Mammary epithelial cell (primary cell): Measurements from ENCODE around the gene REP15.

Experiments
- CTCF ChIP-seq, 2 donors: IDR thresholded peaks in 1 of 2; conservative IDR thresholded peaks in 1 of 2; 2 replicates each; pipeline ENCODE4 v1.5.1; 2011 to 2012; ENCODE audit warnings: inconsistent platforms in 2 of 2, low read length in 2 of 2, mild to moderate bottlenecking in 2 of 2, control low read depth in 1 of 2, low read depth in 1 of 2; ENCODE audit not compliant: insufficient read depth in 1 of 2; ENCODE audit errors: extremely low read depth in 1 of 2
- EZH2 ChIP-seq: IDR thresholded peaks from 2 replicates; pipeline ENCODE4 v1.6.1; 2012; ENCODE audit warnings: low read length, inconsistent platforms, borderline replicate concordance

- no peak for TF ChIP-seq EZH2
- peak; percentile 90 to 93 for TF ChIP-seq CTCF (conservative IDR thresholded peaks at IDR 0.05 in 1 of 2, IDR thresholded peaks at IDR 0.05 in 1 of 2; ENCODE audit: extremely low read depth in 1 of 2, insufficient read depth in 1 of 2, low read depth in 1 of 2, low read length in 2 of 2)
These were observed 7.6 kb downstream of the REP15 start for GRCh38 chr12:27703720-27704452.
